Transverse colon (tissue), 4 donors: Measurements from ENCODE around the gene PRKAR1B. TPM values are rescaled to one million over a fixed set of nuclear protein-coding genes. Genes with fewer than 3 reads are reported as not detected.

Source experiments
- DNase-seq: peaks from one replicate; pipeline ENCODE4 v3.0.0-alpha.2; 2019
- H3K27ac ChIP-seq, 4 donors: fragments of 200-600 bp; sonication (generic); 2 replicates each; pipeline ENCODE4 v1.5.1; 2016 to 2018; ENCODE audit warnings: inconsistent platforms in 4 of 4
- H3K27me3 ChIP-seq: fragments of 200-600 bp; sonication (generic); 2 replicates; pipeline ENCODE4 v1.5.1; 2017; ENCODE audit warnings: inconsistent platforms
- H3K36me3 ChIP-seq, 4 donors: fragments of 200-600 bp; sonication (generic); 2 replicates each; pipeline ENCODE4 v1.5.1; 2017 to 2019; ENCODE audit warnings: inconsistent platforms in 4 of 4
- H3K4me1 ChIP-seq, 4 donors: fragments of 200-600 bp; sonication (generic); 2 replicates each; pipeline ENCODE4 v1.5.1; 2017 to 2020; ENCODE audit warnings: inconsistent platforms in 4 of 4
- H3K4me3 ChIP-seq, 4 donors: fragments of 200-600 bp; sonication (generic); 1 replicate in 1 of 4; 2 replicates in 3 of 4; pipeline versions ENCODE4 v1.5.1 to v1.6.1; 2017 to 2019; ENCODE audit warnings: inconsistent platforms in 4 of 4
- H3K9me3 ChIP-seq, 2 donors: fragments of 200-600 bp; sonication (generic); 2 replicates each; pipeline ENCODE4 v1.5.1; 2017 to 2019; ENCODE audit warnings: inconsistent platforms in 2 of 2
- EP300 ChIP-seq: sonication (generic); formaldehyde crosslinking; IDR thresholded peaks from one replicate; pipeline ENCODE4 v1.6.1; 2017; ENCODE audit warnings: antibody characterized with exemption, low read depth
- POLR2A ChIP-seq: fragments of 450-650 bp; IDR thresholded peaks from one replicate; pipeline ENCODE4 v1.6.1; 2016; ENCODE audit warnings: antibody characterized with exemption, mild to moderate bottlenecking, moderate library complexity
- POLR2AphosphoS5 ChIP-seq, 3 donors: sonication (generic); formaldehyde crosslinking; IDR thresholded peaks; one replicate each; pipeline ENCODE4 v1.6.1; 2016; ENCODE audit warnings: antibody characterized with exemption in 3 of 3
- WGBS, 2 donors: methylation state at CpG; one replicate each; pipeline ENCODE4 v1.1.5; 2018; ENCODE audit warnings: low coverage in 1 of 2; 5-methylcytosine and 5-hydroxymethylcytosine counted together
- in situ Hi-C, 4 donors: fragments of 200-750 bp; cut with MboI; loops; one replicate each; pipeline versions ENCODE4 v1.15.0 to v1.15.1; 2017; ENCODE audit warnings: low sequenced_read_pairs in 3 of 4, low pct_ligation_motif_present in 1 of 4, low pct_unique_long_range_greater_than_20kb in 1 of 4
- intact Hi-C: fragments of 100-400 bp; cut with DNase I; formaldehyde crosslinking; loops from one replicate; pipeline ENCODE4 v1.15.1; 2023; ENCODE audit warnings: low total_unique reads
- total RNA-seq, 4 donors: library from RNA; depleted of rRNA; stranded (reverse); fragments of >200 nt; gene quantifications; one replicate each; pipeline ENCODE4 v1.1.0, GENCODE V29; 2016
- TF ChIP-seq, protein P1 (sequence below), 5 experiments: fragments of 200-600 bp in 3 of 5; fragments of 450-650 bp in 2 of 5; sonication (generic) in 3 of 5; IDR thresholded peaks; 1 replicate in 2 of 5; 2 replicates in 3 of 5; pipeline ENCODE4 v1.5.1; 2016 to 2017; ENCODE audit warnings: antibody characterized with exemption in 5 of 5, inconsistent platforms in 3 of 5, mild to moderate bottlenecking in 2 of 5, moderate library complexity in 1 of 5

PRKAR1B gene
- total RNA-seq, 4 donors from 2014 or later, result 15.7 to 53.9 (median 16.9) TPM

DNA sequence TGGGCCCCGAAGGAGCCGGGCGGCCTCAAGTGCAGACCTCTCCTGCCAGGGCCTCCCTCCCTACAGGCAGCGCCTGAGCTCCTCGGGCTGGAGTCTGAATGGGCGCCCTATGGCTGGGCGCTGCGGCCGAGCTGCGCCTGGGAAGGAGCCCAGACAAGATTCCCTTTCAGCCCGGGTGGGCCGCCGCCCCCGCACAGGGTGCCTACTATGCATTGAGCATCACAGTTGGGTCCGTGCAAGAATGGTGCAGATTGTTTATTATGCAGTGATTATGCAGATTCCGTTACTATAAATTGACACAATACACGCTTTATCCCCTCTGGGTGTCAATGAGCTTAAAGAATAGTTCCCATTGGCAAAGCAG is 130.3 kb downstream of the PRKAR1B start:
- DNase-seq, result no peak
- TF ChIP-seq EP300 (no peak), POLR2A (no peak), POLR2AphosphoS5 (IDR thresholded peaks at IDR 0.05) (no peak)
- TF ChIP-seq, protein P1, sequence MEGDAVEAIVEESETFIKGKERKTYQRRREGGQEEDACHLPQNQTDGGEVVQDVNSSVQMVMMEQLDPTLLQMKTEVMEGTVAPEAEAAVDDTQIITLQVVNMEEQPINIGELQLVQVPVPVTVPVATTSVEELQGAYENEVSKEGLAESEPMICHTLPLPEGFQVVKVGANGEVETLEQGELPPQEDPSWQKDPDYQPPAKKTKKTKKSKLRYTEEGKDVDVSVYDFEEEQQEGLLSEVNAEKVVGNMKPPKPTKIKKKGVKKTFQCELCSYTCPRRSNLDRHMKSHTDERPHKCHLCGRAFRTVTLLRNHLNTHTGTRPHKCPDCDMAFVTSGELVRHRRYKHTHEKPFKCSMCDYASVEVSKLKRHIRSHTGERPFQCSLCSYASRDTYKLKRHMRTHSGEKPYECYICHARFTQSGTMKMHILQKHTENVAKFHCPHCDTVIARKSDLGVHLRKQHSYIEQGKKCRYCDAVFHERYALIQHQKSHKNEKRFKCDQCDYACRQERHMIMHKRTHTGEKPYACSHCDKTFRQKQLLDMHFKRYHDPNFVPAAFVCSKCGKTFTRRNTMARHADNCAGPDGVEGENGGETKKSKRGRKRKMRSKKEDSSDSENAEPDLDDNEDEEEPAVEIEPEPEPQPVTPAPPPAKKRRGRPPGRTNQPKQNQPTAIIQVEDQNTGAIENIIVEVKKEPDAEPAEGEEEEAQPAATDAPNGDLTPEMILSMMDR (IDR thresholded peaks at IDR 0.05), result no peak
- WGBS, 2 donors, result 92% methylated on average over 16 of the region's 17 CpGs; no CpG with 5 or more reads in 1 of the 2 donors
- H3K4me1 ChIP-seq, result peaks cover 4 to 16% (median 5%) of the 10 kb centered on the region in 4 donors
- intact Hi-C loops, result no loop called here
- H3K27me3 ChIP-seq, result no peaks in the 10 kb centered on the region
- H3K27ac ChIP-seq, result no peak overlapping the region
- in situ Hi-C loops, result no loop called here
- H3K36me3 ChIP-seq, result no peaks in the 10 kb centered on the region
- H3K4me3 ChIP-seq, result no peak overlapping the region
- no peaks in the 10 kb centered on the region for H3K9me3 ChIP-seq

DNA sequence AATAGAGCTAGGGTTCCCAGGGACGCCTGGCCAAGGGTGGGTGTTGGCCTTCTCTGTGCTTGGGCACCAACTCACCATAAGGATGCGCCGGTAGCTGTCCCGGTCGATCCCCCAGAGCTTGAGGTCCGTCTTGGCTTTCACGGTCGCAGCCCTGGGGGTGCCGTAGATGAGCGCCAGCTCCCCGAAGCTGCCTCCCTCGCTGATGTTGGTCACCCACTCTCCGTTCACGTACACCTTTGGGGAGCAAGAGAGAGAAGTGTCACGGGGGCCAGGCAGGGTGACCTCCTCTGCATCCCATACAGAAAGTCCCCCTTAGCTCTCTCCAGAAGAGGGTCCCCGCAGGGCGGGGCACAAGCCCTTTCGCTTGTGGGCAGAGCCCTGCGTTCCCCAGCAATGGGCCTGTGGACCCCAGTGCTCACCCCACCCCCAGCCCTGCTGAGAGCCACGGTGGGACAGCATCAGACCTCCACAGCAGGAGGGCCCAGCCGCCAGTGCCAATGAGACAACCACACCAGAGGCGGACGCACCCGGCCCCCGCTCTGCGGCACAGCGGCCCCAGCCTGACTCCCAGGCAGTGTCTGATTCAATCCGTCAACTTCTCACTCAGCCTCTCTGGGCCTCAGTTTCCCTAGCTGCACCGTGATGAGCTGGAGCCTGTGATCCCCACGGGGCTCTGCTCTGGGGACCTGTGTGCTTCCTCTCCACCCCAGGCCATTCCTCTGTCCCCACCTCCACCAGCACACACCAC is 130.8 kb downstream of the PRKAR1B start:
- Histone ChIP-seq H3K27ac (no peak overlapping the region), H3K27me3 (no peaks in the 10 kb centered on the region), H3K4me1 (peaks cover 0 to 11% (median 2%) of the 10 kb centered on the region in 4 donors), H3K36me3 (no peaks in the 10 kb centered on the region), H3K9me3 (no peaks in the 10 kb centered on the region), H3K4me3 (no peak overlapping the region)
- WGBS, 2 donors, result 97% methylated on average over 30 of the region's 30 CpGs; no CpG with 5 or more reads in 1 of the 2 donors
- intact Hi-C loops (no loop called here), in situ Hi-C loops (no loop called here)
- TF ChIP-seq POLR2A (no peak), EP300 (no peak), POLR2AphosphoS5 (IDR thresholded peaks at IDR 0.05) (no peak)
- TF ChIP-seq, protein P1 (IDR thresholded peaks at IDR 0.05), result no peak
- DNase-seq, result no peak

GRCh38 chr7:595621-596010 is 131.5 kb downstream of the PRKAR1B start:
- Histone ChIP-seq H3K9me3 (no peaks in the 10 kb centered on the region), H3K4me3 (no peak overlapping the region), H3K27ac (no peak overlapping the region), H3K4me1 (peaks cover 0 to 8% (median 0%) of the 10 kb centered on the region in 4 donors), H3K36me3 (no peaks in the 10 kb centered on the region), H3K27me3 (no peaks in the 10 kb centered on the region)
- intact Hi-C loops, result no loop called here
- no peak for TF ChIP-seq POLR2AphosphoS5 (IDR thresholded peaks at IDR 0.05)
- TF ChIP-seq, protein P1 (IDR thresholded peaks at IDR 0.05), result no peak
- no peak for TF ChIP-seq EP300
- TF ChIP-seq POLR2A, result no peak
- DNase-seq, result no peak
- 82% methylated on average over 10 of the region's 10 CpGs; no CpG with 5 or more reads in 1 of the 2 donors for WGBS, 2 donors
- in situ Hi-C loops, result no loop called here

GRCh38 chr7:594920-595620 is 132.0 kb downstream of the PRKAR1B start:
- intact Hi-C loops, result no loop called here
- WGBS, 2 donors, result 95% methylated on average over 19 of the region's 29 CpGs; no CpG with 5 or more reads in 1 of the 2 donors
- in situ Hi-C loops, result no loop called here

More at GRCh38 chr7:594920-595620, 132.0 kb downstream of the PRKAR1B start:
- no peaks in the 10 kb centered on the region for H3K36me3 ChIP-seq
- H3K27ac ChIP-seq, result no peak overlapping the region
- H3K4me3 ChIP-seq, result no peak overlapping the region
- H3K27me3 ChIP-seq, result no peaks in the 10 kb centered on the region
- H3K9me3 ChIP-seq, result no peaks in the 10 kb centered on the region
- DNase-seq, result no peak
- TF ChIP-seq, protein P1 (IDR thresholded peaks at IDR 0.05), result no peak
- TF ChIP-seq POLR2A (no peak), POLR2AphosphoS5 (IDR thresholded peaks at IDR 0.05) (no peak), EP300 (no peak)
- H3K4me1 ChIP-seq, result peaks cover 0 to 8% (median 0%) of the 10 kb centered on the region in 4 donors
